Stimulated activated memory B cell treated with anti-CD40 and anti-IgM and Interleukin-4, amounts not matched to agents 10 μg/mL and 1 μg/mL and 100 μg/mL, for 72 hours (primary cell): Measurements from ENCODE around the gene CELSR1.
"Not testable (repeated sequence)": the region's sequence is repeated elsewhere in the genome, so short reads cannot be mapped to it uniquely, and the experiment has no call there.

Experiments
- ATAC-seq: fragments of 150-1000 bp; cut with Tn5 transposase; 2 replicates; pipeline ENCODE4 v1.10.0; 2021
- H3K27ac Mint-ChIP-seq: one replicate; pipeline ENCODE4 v1.8.0; 2022; ENCODE audit warnings: mild to moderate bottlenecking, mixed read lengths
- H3K27me3 Mint-ChIP-seq: one replicate; pipeline ENCODE4 v1.8.0; 2022; ENCODE audit warnings: mixed read lengths
- H3K36me3 Mint-ChIP-seq: one replicate; pipeline ENCODE4 v1.8.0; 2022; ENCODE audit warnings: mixed read lengths
- H3K4me1 Mint-ChIP-seq: one replicate; pipeline ENCODE4 v1.8.0; 2022; ENCODE audit warnings: mixed read lengths
- H3K4me3 Mint-ChIP-seq: one replicate; pipeline ENCODE4 v1.8.0; 2022; ENCODE audit warnings: mild to moderate bottlenecking, moderate library complexity, mixed read lengths
- H3K9me3 Mint-ChIP-seq: one replicate; pipeline ENCODE4 v1.8.0; 2022; ENCODE audit warnings: mixed read lengths

The CELSR1 gene

DNA sequence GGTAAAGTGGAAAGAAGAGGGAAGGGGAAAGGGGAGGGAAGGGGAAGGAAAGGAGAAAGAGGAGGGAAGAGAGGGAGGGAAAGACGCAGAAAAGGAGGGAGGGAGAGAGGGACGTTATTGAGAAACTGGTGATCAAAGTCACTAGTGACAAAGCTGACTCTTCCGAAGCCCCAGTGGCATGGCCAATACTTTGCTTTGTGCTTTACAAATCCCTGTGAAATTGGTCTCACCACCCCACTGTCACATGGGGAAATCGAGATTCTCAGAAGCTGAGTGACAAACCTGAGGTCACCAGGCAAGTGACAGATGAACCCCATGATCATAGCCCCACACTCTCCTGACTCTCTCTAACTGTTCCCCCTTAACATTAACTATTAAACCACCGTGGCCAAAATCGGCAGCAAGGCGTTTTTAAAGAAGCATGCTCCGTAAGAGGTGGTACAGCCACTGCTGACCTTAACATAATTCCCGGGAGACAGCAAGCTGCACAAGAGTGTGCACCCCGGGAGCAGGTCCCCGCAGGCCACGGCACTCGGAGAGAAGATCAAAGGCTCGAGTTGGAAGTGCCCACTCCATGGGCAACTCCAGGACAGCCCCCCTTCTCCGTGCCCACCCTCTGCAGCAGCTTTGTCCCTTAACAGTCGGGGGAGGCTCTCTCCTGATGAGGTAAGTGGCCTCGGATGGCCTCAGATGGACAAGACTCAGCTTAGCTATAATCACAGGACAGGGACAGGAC, 34.8 kb downstream of the CELSR1 start:
- H3K27me3 Mint-ChIP-seq = peaks cover 90% of the 10 kb centered on the region
- H3K4me1 Mint-ChIP-seq = peaks cover 42% of the 10 kb centered on the region
- no peaks in the 10 kb centered on the region for H3K36me3 Mint-ChIP-seq
- no peak overlapping the region for H3K4me3 Mint-ChIP-seq
- H3K27ac Mint-ChIP-seq = no peak overlapping the region
- ATAC-seq = no peak
- no peaks in the 10 kb centered on the region for H3K9me3 Mint-ChIP-seq

DNA sequence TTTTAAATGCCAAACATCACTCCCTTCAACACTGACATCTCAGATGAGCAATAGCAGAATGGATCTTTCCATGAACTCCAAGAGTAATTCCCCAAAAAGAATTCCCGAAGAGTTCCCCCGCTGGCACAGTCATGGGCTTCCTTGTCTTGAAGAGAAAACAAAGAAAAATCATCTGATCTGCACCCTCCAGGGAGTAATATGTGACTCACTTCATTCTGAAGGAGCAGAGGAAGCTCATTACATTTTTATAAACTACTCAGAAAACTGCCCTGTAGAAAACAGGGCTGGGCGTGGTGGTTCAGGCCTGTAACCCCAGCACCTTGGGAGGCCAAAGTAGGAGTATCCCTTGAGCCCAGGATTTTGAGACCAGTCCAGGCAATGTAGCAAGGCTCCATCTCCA, 35.7 kb downstream of the CELSR1 start:
- no peak for ATAC-seq
- Mint-ChIP-seq H3K4me1 (peaks cover 39% of the 10 kb centered on the region), H3K36me3 (no peaks in the 10 kb centered on the region), H3K27me3 (peaks cover 87% of the 10 kb centered on the region), H3K9me3 (no peaks in the 10 kb centered on the region), H3K27ac (no peak overlapping the region), H3K4me3 (no peak overlapping the region)

DNA sequence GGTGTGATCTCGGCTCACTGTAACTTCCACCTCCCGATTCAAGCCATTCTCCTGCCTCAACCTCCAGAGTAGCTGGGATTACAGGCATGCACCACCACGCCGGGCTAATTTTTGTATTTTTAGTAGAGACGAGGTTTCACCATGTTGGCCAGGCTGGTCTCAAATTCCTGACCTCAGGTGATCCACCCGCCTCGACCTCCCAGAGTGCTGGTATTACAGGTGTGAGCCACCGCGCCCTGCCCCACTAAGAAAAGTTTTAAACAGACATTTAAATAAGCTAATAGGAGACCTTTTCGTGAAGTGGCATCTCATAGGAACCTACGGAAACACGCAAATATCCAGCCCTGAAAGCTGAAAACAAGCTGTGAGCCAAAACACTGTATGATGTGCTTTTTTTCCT, 36.2 kb downstream of the CELSR1 start:
- not testable (repeated sequence) for H3K27ac Mint-ChIP-seq, ATAC-seq, H3K4me3 Mint-ChIP-seq, H3K9me3 Mint-ChIP-seq, H3K36me3 Mint-ChIP-seq
- Mint-ChIP-seq H3K4me1 (peaks cover 34% of the 10 kb centered on the region), H3K27me3 (peaks cover 83% of the 10 kb centered on the region)

DNA sequence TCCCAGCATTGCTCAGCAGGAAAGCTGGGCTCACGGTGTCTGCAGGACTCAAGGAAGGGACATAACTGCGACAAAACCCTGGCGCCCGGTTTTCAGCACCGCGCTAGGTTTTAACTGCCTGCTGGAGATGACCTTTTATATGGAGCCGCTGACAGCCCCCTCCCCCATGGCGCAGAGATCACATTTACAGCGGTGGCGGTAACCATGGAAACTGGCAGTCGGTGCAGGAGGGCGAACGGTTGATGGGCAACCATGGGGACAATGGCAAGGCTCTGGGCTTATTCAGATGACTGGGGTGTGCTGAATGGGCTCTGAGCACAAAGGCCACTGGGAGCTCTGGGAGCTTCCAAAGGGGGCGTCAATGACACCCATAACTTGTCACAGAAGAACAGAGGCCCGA, 37.2 kb downstream of the CELSR1 start:
- Mint-ChIP-seq H3K27ac (no peak overlapping the region), H3K27me3 (peaks cover 78% of the 10 kb centered on the region), H3K36me3 (no peaks in the 10 kb centered on the region), H3K4me3 (no peak overlapping the region), H3K4me1 (peaks cover 31% of the 10 kb centered on the region), H3K9me3 (no peaks in the 10 kb centered on the region)
- ATAC-seq = no peak

DNA sequence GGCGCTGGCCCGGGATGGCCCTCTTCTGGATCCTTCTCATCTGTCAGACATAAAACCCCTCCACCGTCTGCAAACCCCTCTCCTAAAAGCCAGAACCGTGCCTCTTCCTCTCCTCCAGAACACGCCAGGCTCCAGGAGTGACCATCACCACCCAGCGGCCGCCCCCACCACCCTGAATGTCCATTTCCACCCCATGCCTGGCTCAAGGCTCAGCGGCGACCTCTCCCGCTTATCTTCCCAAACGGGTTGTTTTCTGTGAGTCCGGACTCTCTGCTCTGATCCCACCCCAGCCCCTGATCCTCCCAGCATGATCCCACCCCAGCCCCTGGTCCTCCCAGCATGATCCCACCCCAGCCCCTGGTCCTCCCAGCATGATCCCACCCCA, 37.6 kb downstream of the CELSR1 start:
- H3K36me3 Mint-ChIP-seq = no peaks in the 10 kb centered on the region
- H3K9me3 Mint-ChIP-seq = no peaks in the 10 kb centered on the region
- no peak for ATAC-seq
- no peak overlapping the region for H3K4me3 Mint-ChIP-seq
- H3K27me3 Mint-ChIP-seq = peaks cover 78% of the 10 kb centered on the region
- no peak overlapping the region for H3K27ac Mint-ChIP-seq
- peaks cover 29% of the 10 kb centered on the region for H3K4me1 Mint-ChIP-seq

DNA sequence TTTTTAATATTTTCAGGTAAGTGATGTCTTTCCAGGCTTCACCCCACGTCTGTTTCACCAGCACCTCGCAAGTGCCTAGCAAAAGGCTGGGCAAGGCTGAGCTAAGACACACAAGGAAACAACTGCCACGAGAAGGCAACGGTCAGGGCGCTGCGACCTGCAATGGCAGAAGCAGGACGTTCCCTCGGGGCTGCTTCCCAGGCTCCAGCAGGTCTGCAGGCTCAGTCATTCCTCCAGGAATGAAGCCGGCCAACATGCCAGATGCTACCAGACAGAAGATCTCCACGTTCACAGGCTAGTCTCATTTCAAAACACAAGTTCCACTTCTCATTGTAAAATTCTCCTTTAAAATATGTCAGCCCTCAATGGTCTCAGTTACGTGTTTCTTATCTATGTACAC, 45.5 kb downstream of the CELSR1 start:
- peaks cover 36% of the 10 kb centered on the region for H3K27me3 Mint-ChIP-seq
- ATAC-seq = no peak
- peaks cover 5% of the 10 kb centered on the region for H3K36me3 Mint-ChIP-seq
- H3K4me3 Mint-ChIP-seq = no peak overlapping the region
- no peak overlapping the region for H3K27ac Mint-ChIP-seq
- H3K9me3 Mint-ChIP-seq = no peaks in the 10 kb centered on the region
- peaks cover 5% of the 10 kb centered on the region for H3K4me1 Mint-ChIP-seq

DNA sequence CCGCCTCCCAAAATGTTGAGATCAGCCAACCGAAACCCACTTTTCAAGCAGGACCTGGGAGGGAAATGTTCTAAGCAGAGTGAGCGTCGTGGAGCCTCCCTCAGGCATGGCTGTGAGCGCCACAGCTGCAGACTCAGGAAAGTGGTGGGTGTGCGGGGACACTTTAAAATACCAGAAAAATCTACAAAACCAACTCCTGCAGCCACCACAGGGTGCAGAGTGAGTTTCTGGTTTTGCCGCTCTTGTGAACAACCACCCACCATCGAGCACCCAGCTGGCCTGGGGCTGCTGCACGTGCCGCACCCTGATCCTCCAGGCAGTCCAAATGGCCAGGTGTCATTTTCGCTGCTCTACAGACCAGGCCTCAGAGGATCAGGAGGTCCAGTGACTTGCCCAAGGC, 46.9 kb downstream of the CELSR1 start:
- ATAC-seq = peak; percentile 42
- H3K9me3 Mint-ChIP-seq = no peaks in the 10 kb centered on the region
- H3K27me3 Mint-ChIP-seq = peaks cover 41% of the 10 kb centered on the region
- peaks cover 5% of the 10 kb centered on the region for H3K36me3 Mint-ChIP-seq
- H3K27ac Mint-ChIP-seq = no peak overlapping the region
- no peak overlapping the region for H3K4me3 Mint-ChIP-seq
- H3K4me1 Mint-ChIP-seq = peaks cover 5% of the 10 kb centered on the region

DNA sequence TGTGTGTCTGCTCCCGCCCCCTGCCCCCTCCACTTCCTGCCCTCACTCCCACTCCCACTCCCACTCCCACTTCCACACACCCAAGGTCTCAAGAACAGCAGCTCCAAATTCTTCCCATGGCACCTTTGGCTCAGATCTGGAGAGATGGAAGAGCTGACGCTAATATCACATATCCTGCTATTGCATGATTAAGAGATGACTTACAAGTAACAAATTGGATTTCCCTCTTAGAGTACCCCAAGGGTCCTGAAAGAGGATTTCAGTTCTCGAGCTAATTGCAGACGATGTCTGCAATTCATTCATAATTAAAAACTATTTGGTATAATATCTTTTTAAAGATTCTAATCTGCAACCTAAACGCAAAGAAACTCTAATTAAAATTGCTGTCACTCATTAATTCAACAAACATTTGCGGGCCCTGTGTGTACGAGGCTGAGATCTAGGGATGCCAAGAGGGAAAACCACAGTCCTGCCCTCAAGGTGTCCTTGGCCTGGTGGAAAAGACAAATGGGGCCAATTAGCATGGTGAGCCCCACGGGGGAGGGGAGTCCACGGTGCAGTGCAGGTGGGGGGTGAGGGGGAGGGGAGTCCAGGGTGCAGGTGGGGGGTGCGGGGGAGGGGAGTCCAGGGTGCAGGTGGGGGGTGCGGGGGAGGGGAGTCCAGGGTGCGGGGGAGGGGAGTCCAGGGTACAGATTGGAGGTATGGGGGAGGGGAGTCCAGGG, 50.3 kb downstream of the CELSR1 start:
- Mint-ChIP-seq H3K9me3 (no peaks in the 10 kb centered on the region), H3K4me3 (no peak overlapping the region), H3K27ac (no peak overlapping the region), H3K36me3 (no peaks in the 10 kb centered on the region), H3K27me3 (peaks cover 41% of the 10 kb centered on the region), H3K4me1 (peaks cover 18% of the 10 kb centered on the region)
- peak; percentile 27 for ATAC-seq

DNA sequence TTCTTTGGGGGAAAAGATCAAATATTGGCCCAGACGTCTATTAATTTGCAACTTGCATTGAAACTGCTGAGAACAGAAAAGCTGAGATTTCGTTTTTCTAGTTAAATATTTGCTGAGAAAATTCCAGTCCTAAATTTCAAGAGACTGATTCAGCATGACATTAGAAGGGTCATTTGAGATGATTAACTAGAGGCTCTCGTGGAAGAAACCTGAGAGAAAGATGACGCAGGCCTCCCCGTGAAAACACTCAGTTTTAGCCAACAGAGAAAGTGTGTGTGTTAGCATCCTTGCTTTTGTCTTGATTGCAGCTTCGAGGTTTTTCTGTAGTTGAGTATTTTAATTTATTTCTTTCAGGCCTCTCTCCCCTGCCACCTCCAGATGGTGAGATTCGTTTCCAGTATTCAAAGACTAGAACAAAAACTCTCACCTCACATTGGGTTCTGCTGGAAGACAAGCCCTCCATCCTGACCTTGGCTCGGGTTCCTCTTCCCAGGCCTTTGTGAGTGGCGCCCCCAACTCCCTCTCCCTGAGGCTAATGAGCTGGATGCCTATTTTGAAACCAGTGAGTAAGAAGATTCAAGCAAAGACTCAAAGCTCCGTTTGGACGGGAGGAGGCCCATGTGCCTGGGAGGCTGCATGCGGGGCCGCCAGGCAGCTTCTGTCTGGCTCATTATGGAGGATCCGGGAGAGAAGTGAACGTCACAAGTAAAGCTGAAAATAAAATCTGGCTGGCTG, 52.4 kb downstream of the CELSR1 start:
- H3K9me3 Mint-ChIP-seq = no peaks in the 10 kb centered on the region
- peaks cover 13% of the 10 kb centered on the region for H3K4me1 Mint-ChIP-seq
- H3K27ac Mint-ChIP-seq = no peak overlapping the region
- ATAC-seq = no peak
- H3K36me3 Mint-ChIP-seq = no peaks in the 10 kb centered on the region
- H3K4me3 Mint-ChIP-seq = no peak overlapping the region
- peaks cover 29% of the 10 kb centered on the region for H3K27me3 Mint-ChIP-seq

DNA sequence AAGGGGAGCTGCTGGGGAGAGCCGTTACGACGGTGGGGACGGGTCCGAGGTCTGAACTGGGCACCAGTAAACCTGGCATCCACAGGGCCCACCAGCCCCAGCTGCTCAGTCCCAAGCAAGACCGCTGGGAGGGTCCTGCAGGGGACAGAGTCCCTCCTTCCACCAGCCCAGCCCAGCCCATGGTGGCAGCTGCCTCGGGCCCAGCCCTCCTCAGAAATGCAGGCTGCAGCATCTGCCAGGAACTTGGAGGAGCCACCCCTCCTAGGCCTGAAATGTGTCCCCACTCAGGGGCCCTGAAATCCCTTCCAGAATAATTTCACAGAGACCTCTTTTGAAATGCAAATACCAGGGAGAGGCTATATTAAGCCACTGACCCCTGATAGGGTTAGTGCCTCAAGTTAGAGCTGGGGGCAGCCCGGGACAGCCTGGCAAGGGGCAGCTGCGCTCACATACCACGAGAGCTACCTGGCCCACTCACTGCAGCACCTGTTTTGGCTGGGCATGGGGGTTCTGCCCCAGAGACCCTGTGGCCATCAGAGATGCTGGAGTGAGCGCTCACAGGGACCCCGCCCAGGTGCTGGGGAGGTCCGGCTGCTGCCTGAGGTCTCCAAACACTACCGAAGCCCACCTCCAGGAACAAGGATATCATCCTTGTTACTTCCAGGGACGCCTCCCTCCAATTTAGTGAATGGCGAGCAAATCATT, 53.1 kb downstream of the CELSR1 start:
- Mint-ChIP-seq H3K36me3 (no peaks in the 10 kb centered on the region), H3K27me3 (peaks cover 27% of the 10 kb centered on the region), H3K4me1 (peaks cover 13% of the 10 kb centered on the region), H3K9me3 (no peaks in the 10 kb centered on the region), H3K4me3 (no peak overlapping the region), H3K27ac (no peak overlapping the region)
- no peak for ATAC-seq

DNA sequence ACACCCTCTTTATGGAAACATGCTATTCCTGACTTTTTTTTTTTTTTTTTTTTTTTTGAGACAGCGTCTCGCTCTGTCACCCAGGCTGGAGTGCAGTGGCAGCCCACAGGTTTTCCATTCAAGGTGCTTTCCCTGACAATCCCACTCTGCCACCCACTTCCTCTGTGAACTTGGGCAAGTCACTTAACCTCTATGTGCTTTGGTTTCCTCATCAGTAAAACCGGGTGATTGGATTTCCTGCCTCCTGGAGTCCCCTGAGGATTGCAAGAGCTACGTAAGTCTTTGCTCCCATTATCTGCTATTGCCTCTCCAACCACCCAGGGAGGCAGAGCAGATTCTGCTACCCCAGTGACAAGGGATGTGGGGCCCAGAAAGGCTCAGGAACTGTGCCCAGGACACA, 54.1 kb downstream of the CELSR1 start:
- H3K27me3 Mint-ChIP-seq = peaks cover 18% of the 10 kb centered on the region
- peaks cover 13% of the 10 kb centered on the region for H3K4me1 Mint-ChIP-seq
- no peak overlapping the region for H3K4me3 Mint-ChIP-seq
- no peaks in the 10 kb centered on the region for H3K9me3 Mint-ChIP-seq
- H3K36me3 Mint-ChIP-seq = no peaks in the 10 kb centered on the region
- H3K27ac Mint-ChIP-seq = no peak overlapping the region
- peak; percentile 40 for ATAC-seq

DNA sequence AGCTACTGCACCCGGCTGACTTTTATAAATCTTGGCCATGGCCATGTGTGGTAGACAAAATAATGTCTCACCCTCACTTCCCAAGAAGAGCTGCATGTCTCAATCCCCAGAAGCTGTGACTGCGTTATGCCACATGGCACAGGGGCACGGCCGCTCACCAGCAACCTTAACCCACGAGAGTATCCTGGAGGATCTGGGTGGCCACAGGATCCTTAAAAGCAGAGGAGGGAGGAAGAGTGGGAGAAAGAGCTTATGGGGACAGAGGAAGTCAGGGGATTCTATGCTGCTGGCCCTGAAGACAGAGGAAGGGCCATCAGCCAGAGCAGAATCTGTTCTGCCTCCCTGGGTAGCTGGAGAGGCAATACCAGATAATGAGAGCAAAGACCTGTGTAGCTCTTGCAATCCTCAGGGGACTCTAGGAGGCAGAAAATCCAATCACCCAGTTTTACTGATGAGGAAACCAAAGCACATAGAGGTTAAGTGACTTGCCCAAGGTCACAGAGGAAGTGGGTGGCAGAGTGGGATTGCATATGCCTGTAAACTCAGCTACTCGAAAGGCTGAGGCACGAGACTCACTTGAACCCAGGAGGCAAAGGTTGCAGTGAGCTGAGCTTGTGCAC, 55.3 kb downstream of the CELSR1 start:
- peaks cover 7% of the 10 kb centered on the region for H3K27me3 Mint-ChIP-seq

DNA sequence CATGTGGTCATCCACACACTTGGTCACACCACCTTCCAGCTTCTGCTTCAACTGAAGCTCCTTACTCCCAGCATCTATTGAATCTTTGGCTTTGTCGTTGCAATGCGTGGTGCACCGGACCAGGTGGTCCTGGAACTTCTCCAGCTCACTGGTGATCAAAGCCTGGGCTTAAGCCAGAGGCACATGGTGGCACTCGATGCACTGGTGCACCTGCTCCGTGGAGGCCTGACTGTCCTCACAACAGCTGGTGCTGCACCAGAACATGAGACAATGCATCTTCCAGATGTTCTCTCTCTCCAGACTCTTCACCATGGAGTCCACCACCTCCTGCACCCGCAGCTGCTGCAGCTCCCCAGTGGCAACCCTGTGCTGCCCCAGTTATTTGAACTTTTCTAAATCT, 56.0 kb downstream of the CELSR1 start:
- no peak overlapping the region for H3K4me3 Mint-ChIP-seq
- H3K27ac Mint-ChIP-seq = no peak overlapping the region
- no peaks in the 10 kb centered on the region for H3K36me3 Mint-ChIP-seq
- H3K4me1 Mint-ChIP-seq = peaks cover 19% of the 10 kb centered on the region
- peaks cover 3% of the 10 kb centered on the region for H3K9me3 Mint-ChIP-seq
- no peaks in the 10 kb centered on the region for H3K27me3 Mint-ChIP-seq
- ATAC-seq = no peak

More for the DNA sequence above, 55.3 kb downstream of the CELSR1 start:
- Mint-ChIP-seq H3K9me3 (no peaks in the 10 kb centered on the region), H3K4me3 (no peak overlapping the region), H3K27ac (no peak overlapping the region), H3K4me1 (peaks cover 13% of the 10 kb centered on the region), H3K36me3 (no peaks in the 10 kb centered on the region)
- no peak for ATAC-seq

DNA sequence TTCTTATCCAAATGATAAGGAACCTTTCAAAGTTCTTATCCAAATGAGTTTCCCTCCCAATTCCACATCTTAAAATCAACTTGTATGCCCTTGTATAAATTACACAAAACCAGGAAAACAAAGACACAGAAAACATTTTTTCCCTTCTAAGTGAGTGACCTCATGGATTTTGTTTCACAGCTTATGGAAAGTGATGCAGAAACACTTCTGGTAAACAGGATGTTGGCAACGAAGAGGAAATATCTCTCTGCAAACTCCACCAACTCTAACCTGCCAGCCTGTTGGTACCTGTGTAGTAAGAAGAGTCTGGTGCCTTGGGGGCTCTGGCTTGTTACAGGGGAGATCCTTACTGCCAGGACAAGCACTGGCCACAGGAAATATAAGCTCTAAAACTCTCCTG, 57.0 kb downstream of the CELSR1 start:
- H3K36me3 Mint-ChIP-seq = peaks cover 1% of the 10 kb centered on the region
- no peak for ATAC-seq
- peaks cover 23% of the 10 kb centered on the region for H3K4me1 Mint-ChIP-seq
- peaks cover 4% of the 10 kb centered on the region for H3K9me3 Mint-ChIP-seq
- H3K27ac Mint-ChIP-seq = peak overlapping the region; percentile 1
- H3K4me3 Mint-ChIP-seq = no peak overlapping the region
- no peaks in the 10 kb centered on the region for H3K27me3 Mint-ChIP-seq

DNA sequence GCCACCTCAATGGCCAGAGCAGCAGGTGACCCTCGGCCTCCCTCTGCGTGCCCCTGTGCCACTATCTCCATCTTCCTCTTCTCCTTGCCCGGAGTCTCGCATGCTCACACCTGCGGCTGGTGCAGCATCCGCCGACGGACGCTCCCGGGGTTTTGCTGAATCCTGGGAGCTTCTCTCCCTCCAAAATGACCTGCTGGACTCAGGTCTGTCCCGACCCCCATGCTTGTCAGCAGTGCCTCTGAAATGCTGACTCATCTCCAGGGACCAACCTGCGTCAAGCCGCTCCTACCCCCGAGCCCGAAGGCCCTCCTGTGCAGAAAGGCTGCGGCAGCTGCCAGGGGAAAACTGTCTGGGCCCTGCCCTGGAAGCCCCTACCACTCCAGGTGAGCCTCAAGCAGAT, 58.4 kb downstream of the CELSR1 start:
- Mint-ChIP-seq H3K36me3 (peaks cover 6% of the 10 kb centered on the region), H3K4me3 (no peak overlapping the region), H3K4me1 (peaks cover 23% of the 10 kb centered on the region), H3K27me3 (no peaks in the 10 kb centered on the region), H3K9me3 (peaks cover 7% of the 10 kb centered on the region), H3K27ac (no peak overlapping the region)
- ATAC-seq = no peak
